Heart left ventricle (tissue), 16 donors: ENCODE results near the gene CENPVL2. TPM values are rescaled to one million over a fixed set of nuclear protein-coding genes. Genes with fewer than 3 reads are reported as not detected.
"Not testable (repeated sequence)": the region's sequence is repeated elsewhere in the genome, so short reads cannot be mapped to it uniquely, and the experiment has no call there.

Experiments used
- ATAC-seq, 4 donors: fragments of 200-7000 bp; cut with Tn5 transposase; one replicate each; pipeline ENCODE4 v1.9.1; 2020 to 2022; ENCODE audit warnings: moderate library complexity in 4 of 4, mild to moderate bottlenecking in 3 of 4, moderate number of reproducible peaks in 1 of 4
- DNase-seq, 5 donors: peaks; one replicate each; pipeline ENCODE4 v3.0.0-alpha.2; 2020
- H3K27ac ChIP-seq, 12 donors: fragments of 200-600 bp; sonication (generic) in 4 of 12; one replicate each; pipeline versions ENCODE4 v1.5.0 to v1.8.0; 2016 to 2022; ENCODE audit warnings: mild to moderate bottlenecking in 2 of 12
- H3K27me3 ChIP-seq, 9 donors: fragments of 200-600 bp; sonication (generic) in 2 of 9; one replicate each; pipeline versions ENCODE4 v1.5.1 to v1.8.0; 2016 to 2022; ENCODE audit warnings: mild to moderate bottlenecking in 3 of 9
- H3K36me3 ChIP-seq, 9 donors: fragments of 200-600 bp; sonication (generic) in 2 of 9; one replicate each; pipeline versions ENCODE4 v1.5.0 to v1.8.0; 2018 to 2022; ENCODE audit warnings: mild to moderate bottlenecking in 2 of 9
- H3K4me1 ChIP-seq, 12 donors: fragments of 200-600 bp; sonication (generic) in 4 of 12; one replicate each; pipeline versions ENCODE4 v1.5.0 to v1.8.0; 2016 to 2022; ENCODE audit warnings: mild to moderate bottlenecking in 3 of 12
- H3K4me3 ChIP-seq, 12 donors: fragments of 200-600 bp; sonication (generic) in 4 of 12; one replicate each; pipeline versions ENCODE4 v1.5.0 to v1.8.0; 2017 to 2022; ENCODE audit warnings: mild to moderate bottlenecking in 9 of 12, moderate library complexity in 4 of 12
- H3K9me3 ChIP-seq, 12 donors: fragments of 200-600 bp; sonication (generic) in 4 of 12; one replicate each; pipeline versions ENCODE4 v1.5.0 to v1.8.0; 2016 to 2022; ENCODE audit warnings: mild to moderate bottlenecking in 1 of 12
- POLR2A ChIP-seq, 2 donors: fragments of 450-650 bp; IDR thresholded peaks; one replicate each; pipeline ENCODE4 v1.6.1; 2017; ENCODE audit warnings: antibody characterized with exemption in 2 of 2, mild to moderate bottlenecking in 2 of 2, moderate library complexity in 2 of 2
- WGBS, 4 donors: extraction: QIAGEN DNeasy Blood & Tissue Kit in 2 of 4; methylation state at CpG; one replicate each; pipeline versions ENCODE4 v1.1.5 to v1.1.7; 2013 to 2018; 5-methylcytosine and 5-hydroxymethylcytosine counted together
- intact Hi-C, 10 donors: fragments of 100-400 bp; cut with DNase I; formaldehyde crosslinking; loops; one replicate each; pipeline versions ENCODE4 v1.11.1 to v1.14.2; 2022
- polyA plus RNA-seq, 2 donors: library from polyadenylated mRNA; stranded (reverse); fragments of 200-250 nt; gene quantifications; one replicate each; pipeline ENCODE4 v1.2.3, GENCODE V29; 2013
- total RNA-seq, 9 donors: library from RNA; depleted of rRNA in 2 of 9; stranded (reverse); fragments of >200 nt in 2 of 9; fragmentation: NEBNext Ultra II Directional in 3 of 9; extraction: Animal tissue kit (Norgen Biotek cat#: 25700) in 3 of 9; gene quantifications; one replicate each; pipeline versions ENCODE4 v1.1.0 to v1.2.4, GENCODE V29; 2016 to 2023
- TF ChIP-seq, protein P1 (sequence below), 12 donors: fragments of 200-600 bp; sonication (generic) in 4 of 12; IDR thresholded peaks; one replicate each; pipeline versions ENCODE4 v1.5.0 to v1.8.0; 2018 to 2022; ENCODE audit warnings: antibody characterized with exemption in 12 of 12, mild to moderate bottlenecking in 5 of 12
- donor health status: ischemic (EF 13 %, LVEDD 7.1; RV severe dilation, severe dysfunction).
- donor health status: healthy with polysubstance abuse.
- donor health status: DM: no; HTN: yes; CAD: no.
- donor health status: DM: no; HTN: no; CAD: no.
- donor health status: ischemic (EF 25% LVEDD 6.9; RV normal size, moderate dysfunction).
- donor health status: ischemic (EF 25% LVEDD 5.7; RV mildly dilated, moderate dysfunction).
- donor health status: healthy.
- donor health status: DM: yes; HTN: yes; CAD: no.
- donor health status: ischemic (EF 35%, LVEDD 5.7; RV mildly dilated, moderate dysfunction).
- donor health status: nonischemic (EF 11% LVEDD 7.7; RV severe dilation, severe dysfunction).
- donor health status: DM: yes; HTN: yes; CAD: no.
- donor health status: PGD.
- donor health status: ischemic (EF 29% LVEDD 5.4; RV normal size, mild dysfunction).
- donor health status: nonischemic (EF 23%, LVEDD 6.1; RV moderate dilation, normal function).

Gene CENPVL2
- total and polyA plus RNA-seq, 11 donors = not detected

DNA sequence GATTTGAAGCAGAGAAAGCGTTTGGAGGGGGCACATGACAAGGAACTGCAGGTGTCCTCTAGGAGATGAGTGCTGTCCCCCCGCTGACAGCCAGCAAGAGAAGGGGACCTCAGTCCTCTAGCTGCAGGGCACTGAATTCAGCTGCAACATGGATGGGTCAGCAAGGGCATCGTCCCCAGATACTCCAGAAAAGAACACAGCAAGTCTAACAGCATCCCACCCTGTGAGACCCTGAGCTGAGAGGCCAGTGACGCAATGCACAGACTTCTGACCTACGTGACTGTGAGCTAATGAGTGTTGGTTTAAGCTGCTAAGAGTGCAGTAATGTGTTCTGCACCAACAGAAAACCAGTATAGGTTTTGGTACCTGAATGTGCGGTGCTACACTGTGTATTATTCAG is 11.6 kb upstream of the CENPVL2 start:
- 67 to 80% (median 76%) methylated on average over 6 of the region's 6 CpGs for WGBS, 4 donors
- H3K36me3 ChIP-seq = no peaks in the 10 kb centered on the region
- TF ChIP-seq, protein P1, sequence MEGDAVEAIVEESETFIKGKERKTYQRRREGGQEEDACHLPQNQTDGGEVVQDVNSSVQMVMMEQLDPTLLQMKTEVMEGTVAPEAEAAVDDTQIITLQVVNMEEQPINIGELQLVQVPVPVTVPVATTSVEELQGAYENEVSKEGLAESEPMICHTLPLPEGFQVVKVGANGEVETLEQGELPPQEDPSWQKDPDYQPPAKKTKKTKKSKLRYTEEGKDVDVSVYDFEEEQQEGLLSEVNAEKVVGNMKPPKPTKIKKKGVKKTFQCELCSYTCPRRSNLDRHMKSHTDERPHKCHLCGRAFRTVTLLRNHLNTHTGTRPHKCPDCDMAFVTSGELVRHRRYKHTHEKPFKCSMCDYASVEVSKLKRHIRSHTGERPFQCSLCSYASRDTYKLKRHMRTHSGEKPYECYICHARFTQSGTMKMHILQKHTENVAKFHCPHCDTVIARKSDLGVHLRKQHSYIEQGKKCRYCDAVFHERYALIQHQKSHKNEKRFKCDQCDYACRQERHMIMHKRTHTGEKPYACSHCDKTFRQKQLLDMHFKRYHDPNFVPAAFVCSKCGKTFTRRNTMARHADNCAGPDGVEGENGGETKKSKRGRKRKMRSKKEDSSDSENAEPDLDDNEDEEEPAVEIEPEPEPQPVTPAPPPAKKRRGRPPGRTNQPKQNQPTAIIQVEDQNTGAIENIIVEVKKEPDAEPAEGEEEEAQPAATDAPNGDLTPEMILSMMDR (IDR thresholded peaks at IDR 0.05) = no peak
- peaks cover 0 to 33% (median 0%) of the 10 kb centered on the region in 9 donors for H3K27me3 ChIP-seq
- no peaks in the 10 kb centered on the region for H3K4me1 ChIP-seq
- no peaks in the 10 kb centered on the region for H3K9me3 ChIP-seq
- H3K27ac ChIP-seq = no peak overlapping the region
- intact Hi-C loops = no loop called here
- ATAC-seq = no peak
- DNase-seq = no peak
- no peak overlapping the region for H3K4me3 ChIP-seq

- H3K27me3 ChIP-seq, H3K27ac ChIP-seq, H3K36me3 ChIP-seq, intact Hi-C loops, DNase-seq, H3K9me3 ChIP-seq, H3K4me3 ChIP-seq, H3K4me1 ChIP-seq: not testable (repeated sequence)
- peak in 1 of 4 donors; percentile 15 for ATAC-seq
- no CpG with 5 or more reads among the region's 88 CpGs for WGBS, 4 donors
Observed at GRCh38 chrX:51681808-51682719, 567 bp downstream of the CENPVL2 start.

DNA sequence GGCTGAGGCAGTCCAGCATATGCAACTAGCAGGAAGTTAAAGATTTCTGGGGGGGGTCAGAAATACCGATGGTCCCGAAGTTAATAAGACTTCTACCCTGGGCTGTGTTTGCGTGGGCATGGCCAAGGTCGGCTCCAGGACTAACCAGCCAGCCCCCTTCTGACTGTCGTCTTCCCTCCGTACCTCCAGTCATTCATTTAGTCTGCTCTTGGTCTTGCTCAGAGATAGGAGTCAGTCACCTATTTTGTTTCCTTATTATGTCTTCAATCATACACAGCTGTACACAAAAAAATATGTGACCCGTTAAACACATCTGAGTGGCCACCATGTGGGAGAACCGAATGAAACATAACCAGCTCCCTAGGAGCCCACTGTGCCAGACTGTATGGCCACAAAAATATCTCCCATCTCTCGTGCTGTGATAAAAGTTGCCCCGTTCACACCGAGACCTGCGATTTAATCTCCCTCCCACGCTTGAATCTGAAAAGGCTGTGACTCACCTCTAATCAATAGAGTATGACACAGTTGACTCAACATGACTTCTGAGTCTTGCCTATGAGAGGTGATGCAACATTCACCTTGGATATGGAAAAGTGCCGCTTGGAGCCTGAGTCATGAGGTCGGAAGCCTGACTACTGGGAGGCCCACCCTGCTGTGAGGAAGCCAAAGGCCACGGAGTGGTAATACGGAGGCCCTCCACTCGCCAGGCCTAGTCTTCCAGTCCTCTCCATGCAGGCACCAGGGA is 2.8 kb downstream of the CENPVL2 start:
- H3K9me3 ChIP-seq, H3K4me1 ChIP-seq, H3K27ac ChIP-seq, H3K4me3 ChIP-seq, ATAC-seq, intact Hi-C loops, H3K27me3 ChIP-seq, DNase-seq, H3K36me3 ChIP-seq: not testable (repeated sequence)
- WGBS, 4 donors = no CpG with 5 or more reads among the region's 18 CpGs

DNA sequence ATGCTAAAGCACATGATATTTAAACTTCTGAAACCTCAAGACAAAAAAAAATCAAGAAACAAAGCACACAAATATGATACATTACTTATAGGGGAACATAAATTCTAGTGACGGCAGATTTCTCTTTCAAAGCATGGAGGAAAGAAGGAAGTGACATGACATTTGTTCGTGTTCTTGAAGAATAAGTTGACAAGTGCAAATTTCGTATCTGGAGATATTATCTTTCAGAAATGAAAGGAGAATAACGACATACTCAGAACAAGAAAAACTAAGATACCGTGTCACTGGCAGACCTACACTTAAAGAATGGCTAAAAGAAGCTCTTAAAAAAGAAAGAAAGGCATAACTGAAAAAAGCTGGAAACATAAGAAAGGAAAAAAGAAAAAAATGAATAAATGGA is 16.6 kb downstream of the CENPVL2 start:
- Histone ChIP-seq H3K27me3 (peaks cover 0 to 29% (median 0%) of the 10 kb centered on the region in 9 donors), H3K4me3 (no peak overlapping the region), H3K27ac (no peak overlapping the region), H3K9me3 (no peaks in the 10 kb centered on the region), H3K4me1 (no peaks in the 10 kb centered on the region), H3K36me3 (no peaks in the 10 kb centered on the region)
- WGBS, 4 donors = 51 to 60% (median 56%) methylated on average over 5 of the region's 5 CpGs
- intact Hi-C loops = no loop called here
- ATAC-seq (no peak), DNase-seq (no peak)
- TF ChIP-seq, protein P1 (IDR thresholded peaks at IDR 0.05) = no peak
- TF ChIP-seq POLR2A (IDR thresholded peaks at IDR 0.05) = no peak

GRCh38 chrX:51643377-51643776 is 39.3 kb downstream of the CENPVL2 start:
- no peaks in the 10 kb centered on the region for H3K4me1 ChIP-seq
- no peak for TF ChIP-seq POLR2A (IDR thresholded peaks at IDR 0.05)
- TF ChIP-seq, protein P1 (IDR thresholded peaks at IDR 0.05) = no peak
- H3K27ac ChIP-seq = no peak overlapping the region
- intact Hi-C loops = loop anchor here in 1 of 10 donors (5.0 kb wide), 1 partner anchor 219 kb away; no protein-coding TSS in a partner anchor
- no peak overlapping the region for H3K4me3 ChIP-seq
- no peaks in the 10 kb centered on the region for H3K9me3 ChIP-seq
- H3K36me3 ChIP-seq = no peaks in the 10 kb centered on the region
- H3K27me3 ChIP-seq = peaks cover 0 to 47% (median 0%) of the 10 kb centered on the region in 9 donors
- 37 to 80% (median 60%) methylated on average over 2 of the region's 2 CpGs for WGBS, 4 donors
- DNase-seq (no peak), ATAC-seq (no peak)
